NB4 (cell line): ENCODE data around the gene CD248.
"Not testable (repeated sequence)": the region's sequence is repeated elsewhere in the genome, so short reads cannot be mapped to it uniquely, and the experiment has no call there.

Experiments used
- DNase-seq: peaks from one replicate; pipeline ENCODE4 v3.0.0; 2010; ENCODE audit warnings: low read depth
- H3K4me3 ChIP-seq: one replicate; pipeline ENCODE4 v1.5.1; 2011; ENCODE audit warnings: mild to moderate bottlenecking, low read depth, low read length, moderate library complexity
- CTCF ChIP-seq: IDR thresholded peaks from one replicate; pipeline ENCODE4 v1.5.1; 2012; ENCODE audit warnings: low read depth, low read length
- MAX ChIP-seq: IDR thresholded peaks from 2 replicates; pipeline ENCODE4 v1.6.1; 2011; ENCODE audit warnings: low read depth, low read length
- MYC ChIP-seq: IDR thresholded peaks from 2 replicates; pipeline ENCODE4 v1.6.1; 2011; ENCODE audit warnings: low read depth, low read length
- POLR2A ChIP-seq: IDR thresholded peaks from 2 replicates; pipeline ENCODE4 v1.6.1; 2011; ENCODE audit warnings: mild to moderate bottlenecking; ENCODE audit not compliant: insufficient read length; ENCODE audit errors: extremely low read depth

The CD248 gene

GRCh38 chr11:66324664-66325063, 7.8 kb upstream of the CD248 start:
- TF ChIP-seq CTCF (no peak), POLR2A (no peak), MYC (no peak), MAX (no peak)
- no peak for DNase-seq
- H3K4me3 ChIP-seq = no peak overlapping the region

GRCh38 chr11:66323684-66324083, 6.8 kb upstream of the CD248 start:
- H3K4me3 ChIP-seq = no peak overlapping the region
- no peak for DNase-seq
- no peak for TF ChIP-seq MYC
- TF ChIP-seq POLR2A = no peak

GRCh38 chr11:66322732-66323427, 6.0 kb upstream of the CD248 start:
- no peak overlapping the region for H3K4me3 ChIP-seq
- TF ChIP-seq MAX (no peak), MYC (no peak), POLR2A (no peak), CTCF (no peak)
- DNase-seq = no peak

GRCh38 chr11:66321606-66322005, 4.8 kb upstream of the CD248 start:
- TF ChIP-seq POLR2A (no peak), MYC (no peak), CTCF (no peak), MAX (no peak)
- no peak overlapping the region for H3K4me3 ChIP-seq
- no peak for DNase-seq

- not testable (repeated sequence) for DNase-seq, H3K4me3 ChIP-seq
Measured at GRCh38 chr11:66320748-66321147, 3.9 kb upstream of the CD248 start.

GRCh38 chr11:66320289-66320688, 3.4 kb upstream of the CD248 start:
- H3K4me3 ChIP-seq, DNase-seq: not testable (repeated sequence)

- TF ChIP-seq MYC (no peak), CTCF (no peak), POLR2A (no peak), MAX (no peak)
- no peak for DNase-seq
- no peak overlapping the region for H3K4me3 ChIP-seq
Measured at GRCh38 chr11:66318600-66318970, 1.7 kb upstream of the CD248 start.
